Fibroblast of skin of scalp (primary cell): ENCODE measurements around the gene MPPED2.

Experiments used
- DNase-seq: peaks from one replicate; pipeline ENCODE4 v3.0.0-alpha.2; 2013

Gene MPPED2

DNA sequence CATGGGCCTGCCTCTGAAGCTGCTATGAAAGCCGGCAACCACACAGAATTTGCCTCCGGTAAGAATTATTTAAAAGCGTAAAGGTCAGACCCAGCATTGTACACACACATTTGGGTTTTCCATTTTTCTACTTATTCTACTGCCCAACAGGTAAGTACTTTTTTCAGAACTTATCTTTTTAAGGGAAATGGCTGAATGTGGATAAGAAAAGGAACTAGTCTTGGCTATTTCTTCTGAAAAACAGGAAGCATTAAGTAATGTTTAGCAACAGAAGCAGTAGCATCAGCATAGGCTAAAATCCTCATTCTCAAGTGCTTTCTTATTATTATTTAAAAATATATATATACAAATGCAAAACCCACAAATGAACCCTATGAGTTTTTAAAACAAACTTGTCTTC lies 103.1 kb downstream of the MPPED2 start:
- no peak for DNase-seq

DNA sequence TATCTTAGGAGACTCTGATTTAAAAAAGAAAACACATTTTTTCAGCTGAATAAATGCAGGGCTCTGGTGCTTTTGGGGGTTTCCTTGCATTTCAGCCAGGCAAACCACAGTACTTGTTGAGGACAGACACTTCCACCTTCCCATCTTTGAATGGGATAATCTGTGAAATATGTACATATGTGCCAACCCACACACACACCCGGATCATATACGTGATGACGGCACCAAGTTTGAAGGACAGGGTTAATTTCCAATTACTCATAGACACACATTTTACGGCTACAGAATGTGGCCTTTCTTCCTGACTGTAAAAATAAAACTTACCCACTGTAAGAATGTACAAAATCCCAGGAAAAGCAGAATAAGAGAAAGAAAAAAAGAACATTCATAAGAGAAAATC lies 104.4 kb downstream of the MPPED2 start:
- DNase-seq, result peak; percentile 18

DNA sequence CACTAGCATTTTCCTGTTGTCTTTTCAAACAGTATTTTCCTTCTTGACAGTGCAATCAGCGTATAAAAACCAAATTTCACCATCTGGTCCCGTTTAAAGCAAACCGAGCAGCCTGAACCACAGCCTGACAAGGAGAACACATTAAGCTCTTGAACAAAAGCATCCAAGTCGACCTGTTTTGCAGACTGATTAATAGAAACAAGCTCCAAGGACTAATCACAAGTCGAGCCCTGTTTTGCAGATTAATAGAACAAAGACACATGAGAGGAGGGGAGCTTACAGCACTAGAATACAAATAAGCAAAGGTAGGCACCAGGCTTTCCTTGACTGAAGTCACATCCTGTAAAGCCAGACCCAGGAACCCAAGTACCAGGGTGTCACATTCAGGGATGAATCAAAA lies 104.8 kb downstream of the MPPED2 start:
- DNase-seq, result no peak

DNA sequence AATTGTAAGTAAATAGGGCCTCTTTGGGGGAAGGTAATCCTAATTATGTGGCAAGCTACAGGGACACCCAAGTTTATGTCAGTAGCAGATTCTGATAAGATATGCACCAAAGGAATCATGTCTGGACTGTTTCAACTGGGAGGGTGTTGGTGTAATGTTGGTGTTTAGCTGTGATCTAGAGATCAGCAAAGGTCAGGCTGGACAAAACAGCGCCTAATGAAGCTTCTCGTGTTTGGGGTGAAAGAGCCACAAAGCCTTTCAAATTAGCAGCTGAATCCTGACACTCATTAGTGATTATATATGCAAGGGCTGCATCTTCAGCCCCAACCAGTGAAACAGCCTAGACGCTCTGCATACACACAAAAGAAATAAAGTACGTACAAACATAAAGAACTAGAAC lies 106.3 kb downstream of the MPPED2 start:
- no peak for DNase-seq

DNA sequence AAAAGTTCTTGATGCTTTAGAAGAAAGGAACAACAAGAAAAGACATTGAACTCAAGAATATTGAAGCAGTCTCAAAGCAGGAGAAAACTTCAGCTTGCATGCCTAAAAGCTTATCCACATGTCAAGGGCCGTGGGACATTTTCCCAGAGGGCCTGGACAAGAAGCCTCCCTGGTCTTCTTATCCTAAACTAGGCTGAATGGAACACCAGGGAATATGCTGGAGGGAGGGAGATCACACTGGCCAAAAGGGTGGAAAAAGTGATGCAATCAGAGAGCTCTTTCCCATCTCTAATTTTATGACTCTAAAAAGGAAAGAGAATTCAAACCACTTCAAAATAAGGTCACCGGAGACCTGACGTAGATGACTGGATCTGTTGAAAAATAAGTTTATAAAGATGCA lies 107.2 kb downstream of the MPPED2 start:
- DNase-seq, result no peak

DNA sequence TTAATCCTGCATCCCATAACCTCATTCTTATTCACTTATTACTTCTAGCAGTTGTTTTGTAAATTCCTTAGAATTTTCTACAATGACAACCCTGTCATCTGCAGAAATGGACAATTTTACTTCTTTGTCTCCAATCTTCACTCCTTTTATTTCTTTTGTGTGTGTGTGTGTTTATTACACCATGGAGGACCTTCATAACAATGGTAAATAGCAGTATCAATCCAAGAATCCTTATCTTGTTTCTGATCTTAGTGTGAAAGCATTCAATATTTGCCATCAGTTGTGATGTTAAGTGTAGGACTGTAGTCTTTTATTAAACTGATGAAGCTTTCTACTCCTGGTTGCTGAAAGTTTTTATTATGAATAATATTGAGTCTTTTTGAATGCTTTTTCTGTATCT lies 109.1 kb downstream of the MPPED2 start:
- DNase-seq, result no peak

DNA sequence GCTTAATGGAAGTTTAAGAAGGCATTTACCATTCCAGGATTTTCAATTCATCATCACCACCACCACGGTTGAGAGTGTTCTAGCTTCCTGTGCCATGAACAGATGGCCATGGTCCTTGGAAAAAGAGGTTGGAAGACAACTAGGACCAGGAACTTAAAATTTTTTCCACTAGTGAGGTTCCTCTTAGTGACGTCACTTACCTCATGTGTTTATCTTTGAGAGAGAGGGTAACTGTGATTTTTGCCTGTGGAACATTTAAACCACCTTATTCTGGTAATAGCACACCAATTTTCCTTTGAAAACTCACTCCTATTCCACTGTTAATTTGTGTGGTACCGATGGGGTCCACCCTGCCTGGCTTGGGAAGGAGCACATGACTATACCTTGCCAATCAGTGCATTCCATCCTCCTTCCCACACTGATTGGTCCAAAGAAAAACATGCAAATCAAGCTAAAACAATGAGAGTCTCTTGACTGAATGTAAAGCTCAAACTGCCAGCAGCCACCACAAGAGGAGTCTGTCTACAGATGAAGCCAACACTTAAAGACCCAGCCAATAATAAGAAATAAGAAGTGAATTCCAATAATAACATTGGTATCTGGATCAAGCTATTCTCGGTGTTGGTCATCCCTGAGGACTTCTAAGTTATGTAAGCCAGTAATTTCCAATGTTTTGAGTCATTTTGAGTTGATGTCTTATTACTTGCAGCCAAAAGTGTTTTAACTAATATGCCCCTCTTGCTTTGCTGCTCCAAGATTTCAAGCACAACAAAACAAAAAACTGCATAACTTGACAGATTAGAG lies 111.8 kb downstream of the MPPED2 start:
- peak; percentile 8 for DNase-seq

DNA sequence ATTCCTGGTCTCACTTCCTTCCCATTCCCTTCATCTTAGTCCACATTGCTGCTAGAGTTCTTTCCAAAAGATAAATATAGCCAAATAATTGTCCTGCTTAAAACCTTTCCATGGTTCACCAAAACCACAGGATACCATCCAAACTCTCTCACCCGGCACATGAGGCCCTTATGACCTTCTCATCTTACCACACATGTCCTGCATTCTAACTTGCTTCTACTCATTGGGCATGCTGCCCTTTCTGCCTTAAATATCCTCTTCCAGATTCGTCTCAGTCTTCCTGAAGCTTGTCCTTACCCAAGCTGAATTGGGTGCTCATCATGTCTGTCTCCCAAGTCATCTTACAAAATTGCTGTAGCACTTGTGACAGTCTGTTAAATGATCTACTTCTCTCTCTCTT lies 114.9 kb downstream of the MPPED2 start:
- no peak for DNase-seq

DNA sequence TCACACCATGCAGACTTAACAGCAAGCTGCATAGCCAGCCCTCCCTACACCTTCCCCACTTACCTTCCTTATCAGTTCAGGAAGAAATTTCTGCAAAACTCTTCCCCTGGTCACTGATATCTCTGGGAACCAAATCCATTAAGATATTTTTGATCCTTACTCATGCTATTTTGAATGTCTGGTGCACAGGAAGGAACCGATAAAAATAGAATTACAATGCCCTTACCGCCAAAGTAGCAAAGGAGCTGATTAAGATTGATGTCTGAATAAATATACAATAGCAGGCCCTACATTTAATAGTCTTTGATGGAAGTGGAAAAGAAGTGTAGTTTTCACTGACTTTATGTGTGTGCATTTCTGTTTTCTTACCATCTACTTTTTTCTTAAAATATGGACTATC lies 117.3 kb downstream of the MPPED2 start:
- no peak for DNase-seq

DNA sequence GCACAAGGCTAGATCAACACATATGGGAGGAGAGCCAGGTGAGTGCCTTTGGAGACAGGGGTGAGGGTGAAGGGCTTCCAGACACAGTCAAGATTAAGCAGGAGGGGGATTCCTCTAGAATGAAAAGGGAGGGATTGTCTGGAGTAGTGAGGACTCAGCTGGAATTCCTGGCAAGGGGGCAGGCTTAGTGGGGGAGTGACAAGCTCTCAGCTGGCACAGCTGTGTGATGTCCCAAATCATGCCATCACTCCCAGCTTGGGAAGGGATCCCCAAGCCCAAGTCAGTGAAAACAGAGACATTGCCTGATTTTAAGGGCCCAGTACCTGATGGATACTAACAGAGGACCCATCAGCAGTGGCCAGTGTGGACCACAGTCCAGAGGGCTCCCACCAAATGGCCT lies 119.0 kb downstream of the MPPED2 start:
- DNase-seq, result no peak

DNA sequence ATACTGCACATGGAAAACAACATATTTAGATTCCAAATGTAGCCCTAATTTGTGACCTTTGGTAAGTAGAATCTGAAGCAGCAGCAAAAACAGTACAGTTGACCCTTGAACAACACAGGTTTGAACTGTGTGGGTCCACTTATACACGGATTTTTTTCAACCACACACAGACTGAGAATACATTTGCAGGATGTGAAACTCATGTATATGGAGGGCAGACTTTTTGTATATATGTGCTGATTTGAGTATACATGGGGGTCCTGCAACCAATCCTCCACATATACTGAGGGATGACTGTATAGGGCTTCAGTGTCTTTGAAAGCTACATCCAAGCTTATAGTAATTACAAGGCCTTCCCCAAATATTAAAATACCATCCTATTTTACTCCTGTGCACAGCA lies 120.5 kb downstream of the MPPED2 start:
- no peak for DNase-seq

DNA sequence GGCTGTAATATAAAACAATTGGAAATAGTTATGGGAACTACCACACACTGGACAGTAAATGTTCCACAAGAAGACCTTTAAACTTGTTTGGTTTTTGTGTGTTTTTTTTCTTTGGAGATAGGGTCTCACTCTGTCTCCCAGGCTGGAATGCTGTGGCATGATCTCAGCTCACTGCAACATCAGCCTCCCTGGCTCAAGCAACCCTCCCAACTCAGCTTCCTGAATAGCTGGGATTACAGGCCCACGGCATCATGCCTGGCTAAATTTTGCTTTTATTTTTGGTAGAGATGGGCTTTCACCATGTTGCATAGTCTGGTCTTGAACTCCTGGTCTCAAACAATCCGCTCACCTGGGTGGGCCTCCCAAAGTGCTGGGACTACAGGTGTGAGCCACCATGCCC lies 121.0 kb downstream of the MPPED2 start:
- no peak for DNase-seq

DNA sequence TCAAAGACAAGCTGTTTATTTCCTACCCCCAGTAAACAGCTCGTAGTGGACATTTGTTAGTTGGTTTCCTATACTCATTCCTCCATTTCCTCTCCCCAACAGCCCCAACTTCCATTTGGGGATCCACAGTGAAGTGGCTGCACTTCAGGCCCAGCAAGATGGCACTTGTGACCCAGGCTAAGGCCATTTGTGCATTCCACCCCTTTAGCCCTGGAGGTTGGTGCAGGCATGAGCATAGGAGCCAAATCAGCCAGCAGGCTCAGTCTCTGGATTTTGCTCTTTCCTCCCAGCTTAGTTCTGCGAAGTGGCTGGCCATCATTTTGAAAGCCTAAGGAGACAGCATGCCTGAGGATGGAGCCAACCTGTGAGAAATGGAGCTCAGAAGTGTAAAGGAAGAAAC lies 122.9 kb downstream of the MPPED2 start:
- DNase-seq, result no peak

DNA sequence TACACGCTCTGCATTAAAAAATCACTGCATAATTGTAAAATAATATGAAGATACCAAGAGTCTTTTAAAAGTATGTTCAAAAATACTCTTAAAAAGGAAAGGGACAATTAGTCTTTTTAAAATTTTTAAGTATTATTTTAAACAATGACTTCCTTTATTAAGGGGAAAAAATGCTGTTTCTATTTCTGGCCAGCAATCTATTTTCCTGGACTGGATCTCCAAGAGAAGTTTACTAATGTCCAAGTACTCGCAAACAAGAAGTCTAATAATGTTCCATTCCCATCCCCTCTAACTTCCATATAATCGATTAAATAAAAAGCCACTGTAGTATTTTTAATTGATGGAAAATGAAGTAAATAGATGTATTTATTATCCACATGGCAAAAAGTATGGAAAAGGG lies 123.7 kb downstream of the MPPED2 start:
- no peak for DNase-seq

DNA sequence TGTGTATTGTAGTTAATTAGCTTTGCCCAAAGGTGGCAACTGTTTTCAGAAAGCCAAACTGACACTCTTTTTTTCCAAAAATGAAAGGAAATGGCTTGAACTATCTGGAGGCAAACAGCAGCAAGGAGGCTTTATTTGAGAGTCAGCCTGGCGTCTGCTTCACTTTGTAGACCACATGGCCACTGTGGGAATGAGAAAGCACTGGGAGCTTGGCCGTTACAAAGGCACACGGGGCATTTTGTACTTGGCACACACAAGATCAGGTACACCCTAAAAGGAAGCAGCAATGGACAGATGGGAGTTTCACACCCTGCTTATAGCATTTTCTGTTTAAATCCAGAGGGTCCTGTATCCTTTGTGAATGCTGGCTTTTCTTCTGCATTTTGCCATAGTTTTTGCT lies 126.3 kb downstream of the MPPED2 start:
- DNase-seq, result no peak

DNA sequence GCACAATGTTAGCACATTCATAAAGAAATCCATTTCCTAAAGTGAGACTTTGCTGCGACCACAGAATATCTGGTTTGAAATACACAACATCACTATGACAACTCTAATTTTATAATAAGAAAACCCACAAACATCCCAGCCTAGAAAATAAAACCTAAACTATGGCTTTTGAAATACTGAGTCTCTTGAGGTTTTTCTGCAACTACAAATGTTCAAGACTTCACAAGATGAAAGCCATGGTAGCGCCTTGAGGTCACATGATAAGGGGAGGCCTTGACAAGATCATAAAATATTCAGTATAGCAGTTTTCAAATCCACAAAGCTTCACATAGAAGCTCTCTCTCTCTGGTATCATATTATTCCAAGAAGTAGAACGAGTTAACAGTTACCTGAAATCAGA lies 126.8 kb downstream of the MPPED2 start:
- no peak for DNase-seq

DNA sequence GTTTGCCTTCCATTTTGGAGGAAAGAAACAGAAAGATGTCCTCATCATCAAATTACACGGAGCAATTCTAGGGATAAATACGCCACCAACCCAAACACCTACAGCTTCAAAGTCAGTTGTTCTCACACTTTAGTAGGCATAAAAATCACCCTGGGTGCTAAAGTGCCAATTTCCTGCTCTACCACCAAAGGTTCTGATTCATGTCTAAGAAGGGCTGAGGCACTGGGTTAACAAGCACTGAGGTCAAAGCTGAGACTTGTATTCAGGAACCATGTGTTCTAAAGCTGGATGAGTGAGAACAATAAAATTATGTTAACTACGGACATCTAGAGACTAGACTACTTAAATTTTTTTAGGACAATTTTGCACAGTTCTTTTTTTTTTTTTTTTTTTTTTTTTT lies 127.6 kb downstream of the MPPED2 start:
- DNase-seq, result no peak

DNA sequence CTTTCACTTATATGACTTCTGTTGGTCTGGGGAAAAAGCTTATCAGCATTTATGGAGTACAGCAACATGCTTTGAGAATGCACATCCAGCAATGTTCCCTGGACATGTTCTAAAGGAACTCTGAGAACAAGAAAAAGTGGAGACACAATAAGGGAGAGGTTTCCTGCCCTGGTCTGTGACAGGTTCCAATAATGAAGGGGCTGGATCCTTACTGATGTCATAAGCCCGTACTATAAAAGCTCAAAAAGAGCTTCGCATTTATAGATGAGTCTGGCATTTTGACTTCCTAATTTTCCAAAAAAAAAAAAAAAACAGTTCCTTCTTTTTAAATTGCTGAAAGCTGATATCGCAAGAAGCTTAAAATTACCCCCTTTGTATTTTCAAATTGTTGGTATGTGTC lies 129.1 kb downstream of the MPPED2 start:
- DNase-seq, result no peak

DNA sequence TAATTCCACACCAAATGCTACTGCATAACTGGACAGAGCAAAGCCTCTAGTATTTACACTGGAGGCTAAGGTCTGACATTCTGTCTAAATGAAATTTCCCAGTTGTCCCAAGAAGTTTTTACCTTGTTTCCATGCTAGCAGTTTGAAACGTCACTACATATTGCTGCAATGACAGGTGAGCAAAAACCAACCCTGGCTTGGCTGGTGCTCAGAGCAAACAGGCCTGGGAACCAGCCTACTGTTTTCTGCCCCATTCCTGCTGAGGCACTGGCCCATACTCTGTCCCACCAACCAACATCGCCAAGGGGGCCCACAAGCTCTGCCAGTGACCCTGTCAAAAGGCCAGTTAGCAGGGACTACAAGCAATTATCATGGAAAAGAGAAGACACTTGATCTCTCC lies 131.1 kb downstream of the MPPED2 start:
- no peak for DNase-seq

DNA sequence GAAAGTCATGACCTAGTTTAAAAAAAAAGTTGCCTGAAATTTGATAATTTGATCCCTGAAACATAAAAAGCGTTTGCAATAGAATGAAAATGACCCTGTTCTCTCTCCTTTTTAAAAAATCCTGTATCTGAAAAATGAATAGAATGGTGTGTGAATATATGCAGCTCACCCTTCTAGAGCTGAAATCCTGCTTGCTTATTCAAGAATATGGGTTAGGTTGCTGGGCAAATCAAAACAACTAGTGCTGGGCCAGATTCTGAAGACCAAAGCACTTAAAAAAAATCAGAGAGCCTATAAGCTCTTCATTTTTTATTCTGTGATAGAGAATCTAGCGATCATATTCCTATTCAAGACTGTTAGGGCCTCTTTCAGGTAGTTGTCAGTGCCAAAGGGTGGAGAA lies 131.6 kb downstream of the MPPED2 start:
- DNase-seq, result no peak

DNA sequence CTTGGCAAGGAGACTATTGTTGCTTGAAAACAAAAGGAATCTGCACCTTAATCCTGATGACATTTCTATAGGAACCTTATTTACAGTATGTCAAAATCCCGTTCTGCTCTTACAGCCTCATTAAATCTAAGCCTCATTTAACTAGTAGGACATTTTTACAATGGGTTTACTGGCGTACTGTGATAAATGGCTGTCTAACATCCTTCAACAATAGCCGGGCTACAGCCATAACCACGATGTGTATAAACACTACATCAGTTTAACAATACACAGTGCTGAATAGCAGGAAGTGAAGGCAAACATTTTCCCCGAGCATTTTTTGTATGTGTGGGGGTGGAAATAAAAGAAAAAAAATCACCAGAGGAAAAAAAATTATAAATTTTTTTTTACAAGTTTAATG lies 132.0 kb downstream of the MPPED2 start:
- no peak for DNase-seq

DNA sequence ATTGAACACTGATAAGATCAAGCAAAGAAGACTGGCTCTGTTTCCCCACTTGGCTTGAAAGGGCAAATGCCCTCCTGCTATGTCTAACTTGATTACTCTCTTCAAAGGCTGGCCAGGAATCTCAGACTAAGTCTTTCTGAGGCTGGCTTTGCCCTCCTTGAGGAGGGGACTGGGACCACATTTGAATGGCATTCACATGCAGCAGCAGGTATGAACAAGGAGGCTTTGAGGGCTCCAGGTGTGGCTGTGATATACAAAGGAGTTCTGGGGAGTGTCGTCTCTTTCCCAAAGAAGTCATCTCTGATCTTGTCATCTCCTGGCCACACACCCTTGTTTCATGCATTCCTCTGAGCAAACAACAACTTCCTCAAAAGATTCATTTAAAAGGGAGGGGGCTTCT lies 132.4 kb downstream of the MPPED2 start:
- no peak for DNase-seq

DNA sequence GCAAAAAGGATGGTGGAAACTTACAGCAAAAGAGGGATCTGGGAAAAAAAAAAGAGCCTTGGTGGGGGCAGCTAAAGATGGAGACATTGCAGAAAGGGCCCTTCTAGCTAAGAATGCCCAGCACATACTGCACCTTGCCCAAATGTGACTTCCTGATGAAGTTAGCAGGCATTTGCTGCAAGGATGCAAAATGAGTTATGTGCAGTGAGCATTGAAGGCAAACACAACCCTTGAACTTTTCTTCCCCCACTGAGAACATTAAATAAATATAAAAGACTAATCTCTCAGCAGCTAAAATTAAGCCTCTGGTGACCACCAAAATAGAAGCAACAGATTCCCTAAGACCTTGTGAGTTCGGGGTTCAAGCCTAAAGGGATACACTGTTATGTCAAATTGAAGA lies 133.3 kb downstream of the MPPED2 start:
- DNase-seq, result no peak

DNA sequence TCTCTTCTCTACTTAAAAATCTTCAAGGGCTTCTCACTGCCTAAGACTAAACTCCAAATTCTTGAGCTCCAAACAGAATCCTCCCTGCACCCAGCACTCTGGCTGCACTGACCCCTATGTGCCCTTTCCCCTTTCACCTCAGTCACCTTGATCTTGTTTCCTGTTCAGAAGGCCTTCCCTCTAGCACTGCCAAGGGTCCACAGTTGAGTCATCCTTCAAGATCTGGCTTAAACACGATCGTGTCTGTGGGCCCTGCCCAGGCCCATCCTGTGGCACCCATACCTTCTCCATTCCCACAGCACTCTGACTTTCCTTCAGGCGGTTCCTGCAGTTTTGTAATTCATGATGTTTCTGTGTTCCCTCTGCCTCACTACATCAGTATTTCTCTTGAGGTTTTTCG lies 134.0 kb downstream of the MPPED2 start:
- no peak for DNase-seq

DNA sequence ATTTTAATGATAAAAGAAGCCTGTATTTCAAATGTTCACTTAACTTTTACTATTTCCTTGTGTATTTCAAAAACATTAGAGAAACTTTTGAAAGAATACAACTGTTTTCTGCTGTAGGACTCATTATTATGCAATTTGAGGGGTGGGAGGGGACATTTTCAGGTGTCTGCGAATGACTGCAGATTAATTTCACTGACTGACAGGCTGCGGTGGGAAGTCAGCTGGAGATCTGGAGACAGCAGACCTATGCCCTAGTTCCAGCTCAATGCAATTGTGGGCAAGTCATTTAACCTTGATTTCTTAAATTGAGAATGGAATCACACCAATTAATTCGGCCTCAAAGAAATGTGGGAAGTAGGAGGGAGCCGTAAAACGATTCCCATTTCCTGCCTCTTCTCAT lies 134.5 kb downstream of the MPPED2 start:
- no peak for DNase-seq
